ENCODE measurements around the gene ARHGEF39. TPM values are rescaled to one million over a fixed set of nuclear protein-coding genes. Genes with fewer than 3 reads are reported as not detected.
A peak's percentile ranks its signal among the peaks of the same experiment; 100 is the strongest.

Gene ARHGEF39
- total RNA-seq, 5 donors from 2014 or later (not counting 1 experiment from before 2014, with no cell fraction given) = 0.12 to 1.3 (median 0.57) TPM

DNA sequence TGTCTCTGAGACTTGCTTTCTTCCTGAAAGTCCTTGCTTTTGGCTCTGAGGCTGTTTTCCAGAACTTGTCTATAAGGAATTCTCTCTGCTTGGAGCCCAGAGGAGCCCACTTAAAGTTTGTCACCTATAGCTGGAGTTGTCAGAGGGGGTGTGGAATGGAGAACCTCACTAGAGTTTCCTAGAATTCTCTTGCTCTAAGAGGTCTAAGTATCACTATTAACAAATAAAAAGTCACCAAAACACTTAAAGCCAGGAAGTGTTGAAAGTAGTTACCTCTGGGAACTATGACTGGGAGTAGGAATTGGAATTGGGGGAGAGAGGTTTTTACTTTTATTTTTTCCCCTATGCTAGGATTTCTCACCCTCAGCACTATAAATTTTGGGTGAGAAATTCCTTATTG lies 29.3 kb downstream of the ARHGEF39 start:
- DNase-seq (no peak), ATAC-seq (replicated peaks in 1 of 4) (no peak)
- Histone ChIP-seq H3K27me3 (replicated peaks in 1 of 2; ENCODE audit: control insufficient read depth in 2 of 2, extremely low read depth in 1 of 2, insufficient read depth in 2 of 2, low read length in 1 of 2) (no peaks in the 10 kb centered on the region), H3K4me3 (ENCODE audit: control insufficient read depth in 1 of 2, extremely low read depth in 1 of 2, low read length in 1 of 2) (no peak overlapping the region), H3K4me1 (ENCODE audit: control insufficient read depth in 1 of 2, extremely low read depth in 1 of 2, insufficient read depth in 2 of 2, low read length in 2 of 2) (peaks cover 20 to 30% of the 10 kb centered on the region in 2 experiments), H3K9me3 (no peaks in the 10 kb centered on the region), H3K36me3 (ENCODE audit: control insufficient read depth in 2 of 2, extremely low read depth in 1 of 2, insufficient read depth in 1 of 2, low read length in 1 of 2) (no peaks in the 10 kb centered on the region), H3K27ac (ENCODE audit: low read length) (peak overlapping the region; percentile 57)
- Mint-ChIP-seq H3K27ac (peak overlapping the region; percentile 27 to 48), H3K36me3 (peaks cover 5% of the 10 kb centered on the region), H3K4me3 (no peak overlapping the region), H3K9me3 (no peaks in the 10 kb centered on the region), H3K4me1 (peaks cover 42 to 59% (median 49%) of the 10 kb centered on the region in 3 donors), H3K27me3 (no peaks in the 10 kb centered on the region)
- ChIA-PET POLR2A (no interaction called here), CTCF (interaction anchor here in 1 of 2 donors (1.0 kb wide), 1 partner anchor 24 kb away, joined by 3 read pairs; no protein-coding TSS in a partner anchor)

DNA sequence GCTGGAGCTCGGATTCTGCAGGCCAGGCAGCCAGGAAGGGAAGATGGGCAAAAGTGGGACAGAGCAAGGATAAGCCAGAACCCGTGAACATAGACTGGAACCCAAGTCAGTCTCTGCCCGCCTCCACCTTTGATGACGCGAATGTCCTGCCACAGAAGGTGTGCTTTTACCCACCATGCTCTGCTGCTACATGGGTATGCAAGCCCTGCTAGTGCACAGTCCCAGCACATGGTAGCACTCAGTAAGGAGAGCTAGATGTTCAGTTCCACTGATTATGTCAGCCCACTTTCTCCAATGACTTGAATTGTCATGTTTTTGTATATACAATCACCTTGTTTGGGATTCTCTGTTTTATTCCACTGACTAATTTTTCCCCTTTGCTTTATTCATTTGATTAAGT lies 35.4 kb downstream of the ARHGEF39 start:
- DNase-seq (no peak), ATAC-seq (replicated peaks in 1 of 4) (no peak)
- Histone ChIP-seq H3K27me3 (replicated peaks in 1 of 2; ENCODE audit: control insufficient read depth in 2 of 2, extremely low read depth in 1 of 2, insufficient read depth in 2 of 2, low read length in 1 of 2) (no peaks in the 10 kb centered on the region), H3K4me1 (ENCODE audit: control insufficient read depth in 1 of 2, extremely low read depth in 1 of 2, insufficient read depth in 2 of 2, low read length in 2 of 2) (no peaks in the 10 kb centered on the region), H3K27ac (ENCODE audit: low read length) (no peak overlapping the region), H3K4me3 (ENCODE audit: control insufficient read depth in 1 of 2, extremely low read depth in 1 of 2, low read length in 1 of 2) (no peak overlapping the region), H3K36me3 (ENCODE audit: control insufficient read depth in 2 of 2, extremely low read depth in 1 of 2, insufficient read depth in 1 of 2, low read length in 1 of 2) (no peaks in the 10 kb centered on the region), H3K9me3 (no peaks in the 10 kb centered on the region)
- no peaks in the 10 kb centered on the region for H3K36me3 Mint-ChIP-seq
- ChIA-PET CTCF (no interaction called here), POLR2A (interaction anchor here in 1 of 2 donors (0.6 to 0.8 kb wide), 4 partner anchors 16 to 312 kb away, joined by 4 to 7 read pairs (median 5); no protein-coding TSS in a partner anchor)
- no peaks in the 10 kb centered on the region for H3K27me3 Mint-ChIP-seq
- H3K4me1 Mint-ChIP-seq = peaks cover 0 to 10% (median 9%) of the 10 kb centered on the region in 3 donors
- 83% methylated on average over 5 of the region's 5 CpGs for WGBS (ENCODE audit: insufficient coverage)
- H3K9me3 Mint-ChIP-seq = no peaks in the 10 kb centered on the region
- H3K4me3 Mint-ChIP-seq = no peak overlapping the region
- no peak overlapping the region for H3K27ac Mint-ChIP-seq

DNA sequence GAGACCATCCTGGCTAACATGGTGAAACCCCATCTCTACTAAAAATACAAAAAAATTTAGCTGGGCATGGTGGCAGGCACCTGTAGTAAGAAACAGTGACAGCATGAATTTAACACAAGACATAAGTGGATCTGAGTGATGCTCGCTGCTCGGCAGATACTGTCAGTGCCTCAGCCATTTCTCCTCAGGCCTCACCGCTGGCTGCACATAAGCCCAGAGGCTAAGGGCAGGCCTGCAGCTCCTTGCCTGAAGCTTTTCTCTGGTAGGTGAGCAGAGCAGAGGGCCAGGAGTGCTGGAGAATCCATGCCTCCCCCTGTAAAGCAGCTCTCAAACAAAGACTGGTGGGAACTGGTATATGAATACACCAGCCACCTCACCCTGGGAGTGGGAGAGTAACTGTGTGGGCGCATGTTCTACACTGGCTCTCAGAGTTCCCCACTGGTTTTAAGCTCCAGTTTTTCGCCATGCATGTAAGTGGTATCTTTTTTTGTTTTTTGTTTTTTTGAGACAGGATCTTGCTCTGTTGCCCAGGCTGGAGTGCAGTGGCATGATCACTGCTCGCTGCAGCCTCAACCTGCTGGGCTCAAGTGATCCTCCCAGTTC lies 36.5 kb downstream of the ARHGEF39 start:
- 100% methylated on average over 5 of the region's 6 CpGs for WGBS (ENCODE audit: insufficient coverage)
- CTCF ChIA-PET = interaction anchor here (0.5 to 0.7 kb wide), 3 partner anchors 47 to 741 kb away, joined by 3 read pairs; no protein-coding TSS in a partner anchor
- H3K36me3 Mint-ChIP-seq = no peaks in the 10 kb centered on the region

DNA sequence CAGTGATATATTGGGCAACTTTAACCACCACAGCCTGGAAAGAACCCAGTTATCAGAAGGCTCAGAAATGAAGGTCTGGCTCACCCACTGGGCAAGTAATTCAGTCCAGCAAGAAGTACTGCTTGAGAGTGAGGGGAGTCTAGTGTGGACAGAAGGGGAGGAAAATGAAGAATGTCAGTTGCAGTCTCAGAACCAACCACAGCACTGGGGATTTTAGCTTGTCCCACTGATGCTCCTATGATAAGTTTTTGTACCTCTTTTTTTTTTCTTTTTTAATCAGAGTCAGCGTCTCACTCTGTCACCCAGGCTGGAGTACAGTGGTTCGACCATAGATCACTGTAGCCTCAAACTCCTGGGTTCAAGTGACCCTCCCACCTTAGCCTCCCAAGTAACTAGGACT lies 37.4 kb downstream of the ARHGEF39 start:
- ChIA-PET POLR2A (no interaction called here), CTCF (interaction anchor here in 1 of 2 donors (0.7 kb wide), 1 partner anchor 265 kb away, joined by 4 read pairs; no protein-coding TSS in a partner anchor)
- no peak overlapping the region for H3K4me3 ChIP-seq (ENCODE audit: control insufficient read depth in 1 of 2, extremely low read depth in 1 of 2, low read length in 1 of 2)
- H3K36me3 ChIP-seq (ENCODE audit: control insufficient read depth in 2 of 2, extremely low read depth in 1 of 2, insufficient read depth in 1 of 2, low read length in 1 of 2) = no peaks in the 10 kb centered on the region
- no peak overlapping the region for H3K27ac Mint-ChIP-seq
- no peak for ATAC-seq (replicated peaks in 1 of 4)
- no peaks in the 10 kb centered on the region for H3K9me3 Mint-ChIP-seq
- H3K4me3 Mint-ChIP-seq = no peak overlapping the region
- H3K27me3 ChIP-seq (replicated peaks in 1 of 2; ENCODE audit: control insufficient read depth in 2 of 2, extremely low read depth in 1 of 2, insufficient read depth in 2 of 2, low read length in 1 of 2) = no peaks in the 10 kb centered on the region
- H3K4me1 Mint-ChIP-seq = peaks cover 0 to 10% (median 4%) of the 10 kb centered on the region in 3 donors
- DNase-seq = no peak
- no peaks in the 10 kb centered on the region for H3K27me3 Mint-ChIP-seq
- no peak overlapping the region for H3K27ac ChIP-seq (ENCODE audit: low read length)
- H3K9me3 ChIP-seq = no peaks in the 10 kb centered on the region
- H3K4me1 ChIP-seq (ENCODE audit: control insufficient read depth in 1 of 2, extremely low read depth in 1 of 2, insufficient read depth in 2 of 2, low read length in 2 of 2) = no peaks in the 10 kb centered on the region
- WGBS (ENCODE audit: insufficient coverage) = no CpG with 5 or more reads among the region's 2 CpGs
- no peaks in the 10 kb centered on the region for H3K36me3 Mint-ChIP-seq

More for the DNA sequence above, 36.5 kb downstream of the ARHGEF39 start:
- no peaks in the 10 kb centered on the region for H3K4me1 ChIP-seq (ENCODE audit: control insufficient read depth in 1 of 2, extremely low read depth in 1 of 2, insufficient read depth in 2 of 2, low read length in 2 of 2)
- ATAC-seq (replicated peaks in 1 of 4) = no peak
- no peak for DNase-seq
- H3K9me3 ChIP-seq = no peaks in the 10 kb centered on the region
- H3K4me3 Mint-ChIP-seq = no peak overlapping the region
- H3K36me3 ChIP-seq (ENCODE audit: control insufficient read depth in 2 of 2, extremely low read depth in 1 of 2, insufficient read depth in 1 of 2, low read length in 1 of 2) = no peaks in the 10 kb centered on the region
- no peak overlapping the region for H3K27ac ChIP-seq (ENCODE audit: low read length)
- no peak overlapping the region for H3K4me3 ChIP-seq (ENCODE audit: control insufficient read depth in 1 of 2, extremely low read depth in 1 of 2, low read length in 1 of 2)
- H3K27me3 Mint-ChIP-seq = no peaks in the 10 kb centered on the region
- no peaks in the 10 kb centered on the region for H3K27me3 ChIP-seq (replicated peaks in 1 of 2; ENCODE audit: control insufficient read depth in 2 of 2, extremely low read depth in 1 of 2, insufficient read depth in 2 of 2, low read length in 1 of 2)
- H3K27ac Mint-ChIP-seq = no peak overlapping the region
- POLR2A ChIA-PET = interaction anchor here in 1 of 2 donors (0.6 kb wide), 1 partner anchor 42 kb away, joined by 3 read pairs; no protein-coding TSS in a partner anchor
- no peaks in the 10 kb centered on the region for H3K9me3 Mint-ChIP-seq
- peaks cover 0 to 10% (median 7%) of the 10 kb centered on the region in 3 donors for H3K4me1 Mint-ChIP-seq

DNA sequence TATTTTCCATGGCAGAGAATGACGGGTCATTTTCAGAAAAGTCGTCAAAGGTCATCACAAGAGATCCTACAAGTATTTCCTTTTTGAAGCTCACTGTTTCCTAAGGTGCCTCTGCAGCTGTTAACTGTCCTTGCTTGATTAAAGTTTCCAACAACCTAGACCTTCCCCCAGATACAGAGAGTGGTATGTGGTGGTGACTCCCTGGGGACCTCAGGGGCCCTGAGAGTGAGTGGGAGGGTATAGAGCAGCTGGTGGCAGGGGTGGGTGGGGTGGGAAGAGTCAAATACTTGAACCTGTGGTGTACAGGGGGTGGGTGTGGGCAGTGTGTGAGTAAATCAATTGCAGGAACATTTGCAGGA lies 45.2 kb downstream of the ARHGEF39 start:
- ATAC-seq (replicated peaks in 1 of 4) (no peak), DNase-seq (no peak)
- no peaks in the 10 kb centered on the region for H3K36me3 ChIP-seq (ENCODE audit: control insufficient read depth in 2 of 2, extremely low read depth in 1 of 2, insufficient read depth in 1 of 2, low read length in 1 of 2)
- CTCF ChIA-PET = interaction anchor here (0.6 to 1.5 kb wide), 8 partner anchors 9 to 193 kb away, joined by 3 to 6 read pairs (median 4); partner anchors contain the start of genes CCDC107 (in 1 of the 2), RMRP (in 1 of the 2) and SPAG8 (in 1 of the 2)
- Mint-ChIP-seq H3K27ac (peak overlapping the region; percentile 84 to 89), H3K4me3 (peak overlapping the region in 1 of 3 donors; percentile 88), H3K27me3 (no peaks in the 10 kb centered on the region), H3K4me1 (peaks cover 40 to 50% (median 41%) of the 10 kb centered on the region in 3 donors), H3K36me3 (no peaks in the 10 kb centered on the region), H3K9me3 (no peaks in the 10 kb centered on the region)
- 0% methylated on average over 1 of the region's 2 CpGs for WGBS (ENCODE audit: insufficient coverage)
- no peak overlapping the region for H3K4me3 ChIP-seq (ENCODE audit: control insufficient read depth in 1 of 2, extremely low read depth in 1 of 2, low read length in 1 of 2)
- POLR2A ChIA-PET = interaction anchor here in 1 of 2 donors (0.6 to 0.8 kb wide), 2 partner anchors 88 to 593 kb away, joined by 4 to 6 read pairs; no protein-coding TSS in a partner anchor
- peak overlapping the region; percentile 68 for H3K27ac ChIP-seq (ENCODE audit: low read length)
- H3K27me3 ChIP-seq (replicated peaks in 1 of 2; ENCODE audit: control insufficient read depth in 2 of 2, extremely low read depth in 1 of 2, insufficient read depth in 2 of 2, low read length in 1 of 2) = no peaks in the 10 kb centered on the region
- H3K9me3 ChIP-seq = no peaks in the 10 kb centered on the region
- H3K4me1 ChIP-seq (ENCODE audit: control insufficient read depth in 1 of 2, extremely low read depth in 1 of 2, insufficient read depth in 2 of 2, low read length in 2 of 2) = peaks cover 23 to 46% of the 10 kb centered on the region in 2 experiments

DNA sequence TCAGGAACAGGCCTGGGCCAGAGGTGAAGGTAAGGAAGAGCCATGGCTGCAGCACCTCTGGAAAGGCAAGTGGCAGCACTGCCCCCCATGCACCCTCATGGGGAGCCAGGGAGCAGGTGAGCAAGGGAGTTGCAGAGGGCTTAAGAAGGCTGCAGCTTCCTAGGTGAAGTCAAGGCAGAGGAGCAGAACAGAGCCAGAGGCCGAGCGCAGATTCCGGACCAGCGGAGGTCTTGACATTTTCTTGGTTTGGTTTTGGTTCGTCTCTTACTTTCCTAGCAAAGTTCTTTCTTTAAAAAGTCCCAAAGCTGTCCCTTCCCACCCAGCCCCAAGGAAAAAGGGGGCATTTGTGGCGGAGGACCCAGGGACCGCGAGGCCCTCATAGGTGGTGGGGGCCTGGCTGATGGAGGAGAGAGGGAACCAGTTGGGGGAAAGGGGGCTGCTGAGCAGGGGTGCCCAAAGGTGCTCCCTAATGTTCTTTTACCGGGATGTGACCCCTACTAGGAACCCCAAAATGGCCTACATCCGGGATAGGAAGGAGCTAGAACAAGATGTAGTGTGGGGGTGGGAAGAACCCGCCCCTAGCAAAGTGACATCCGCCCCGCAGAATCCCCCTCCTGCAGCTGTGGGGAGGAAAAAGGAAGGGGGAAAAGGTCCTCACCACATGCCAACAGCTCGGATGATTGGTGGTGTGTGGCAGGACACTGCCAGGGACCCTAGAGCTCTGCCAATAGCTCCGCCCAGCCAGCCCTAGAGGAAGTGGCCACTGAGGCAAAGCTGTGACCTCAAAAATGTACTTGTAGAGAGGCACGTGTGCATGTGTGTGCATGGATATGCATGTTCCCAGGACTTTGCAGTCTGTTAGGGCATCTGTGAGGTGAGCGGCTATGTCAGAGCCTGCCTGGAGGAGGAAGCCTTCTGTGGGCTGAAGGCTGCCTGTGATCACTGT lies 45.9 kb downstream of the ARHGEF39 start:
- DNase-seq = peak in 27 of 35 experiments; percentile 20 to 71 (median 43)
- no peaks in the 10 kb centered on the region for H3K9me3 ChIP-seq
- WGBS (ENCODE audit: insufficient coverage) = 25% methylated on average over 7 of the region's 17 CpGs
- ChIA-PET POLR2A (interaction anchor here in 1 of 2 donors (0.8 kb wide), 1 partner anchor 88 kb away, joined by 6 read pairs; no protein-coding TSS in a partner anchor), CTCF (interaction anchor here (0.6 to 1.5 kb wide), 6 partner anchors 20 to 193 kb away, joined by 3 to 6 read pairs (median 4); partner anchors contain the start of genes CCDC107 (in 1 of the 2), RMRP (in 1 of the 2) and SPAG8 (in 1 of the 2))
- peak overlapping the region; percentile 87 to 89 for H3K27ac Mint-ChIP-seq
- H3K4me1 Mint-ChIP-seq = peaks cover 40 to 53% (median 40%) of the 10 kb centered on the region in 3 donors
- no peaks in the 10 kb centered on the region for H3K36me3 ChIP-seq (ENCODE audit: control insufficient read depth in 2 of 2, extremely low read depth in 1 of 2, insufficient read depth in 1 of 2, low read length in 1 of 2)
- no peaks in the 10 kb centered on the region for H3K27me3 ChIP-seq (replicated peaks in 1 of 2; ENCODE audit: control insufficient read depth in 2 of 2, extremely low read depth in 1 of 2, insufficient read depth in 2 of 2, low read length in 1 of 2)
- ATAC-seq (replicated peaks in 1 of 4) = peak; percentile 14 to 52 (median 39)
- H3K4me3 Mint-ChIP-seq = peak overlapping the region in 1 of 3 donors; percentile 88
- H3K9me3 Mint-ChIP-seq = no peaks in the 10 kb centered on the region
- H3K4me1 ChIP-seq (ENCODE audit: control insufficient read depth in 1 of 2, extremely low read depth in 1 of 2, insufficient read depth in 2 of 2, low read length in 2 of 2) = peaks cover 23 to 46% of the 10 kb centered on the region in 2 experiments
- peak overlapping the region; percentile 68 for H3K27ac ChIP-seq (ENCODE audit: low read length)
- peak overlapping the region; percentile 18 to 36 for H3K4me3 ChIP-seq (ENCODE audit: control insufficient read depth in 1 of 2, extremely low read depth in 1 of 2, low read length in 1 of 2)
- no peaks in the 10 kb centered on the region for H3K36me3 Mint-ChIP-seq
- no peaks in the 10 kb centered on the region for H3K27me3 Mint-ChIP-seq

Measured in T-cell (primary cell).